Osteoblast (primary cell): ENCODE measurements around the gene FAAH. TPM values are rescaled to one million over a fixed set of nuclear protein-coding genes. Genes with fewer than 3 reads are reported as not detected.

ENCODE experiments used
- DNase-seq: peaks from one replicate; pipeline ENCODE4 v3.0.0; 2011; ENCODE audit warnings: low spot score, mixed read lengths; ENCODE audit not compliant: insufficient read length; ENCODE audit errors: missing footprints
- H2AFZ ChIP-seq: 2 replicates; pipeline ENCODE4 v1.6.0; 2011; ENCODE audit warnings: mild to moderate bottlenecking, low read length
- H3K27ac ChIP-seq: 2 replicates; pipeline ENCODE4 v1.5.1; 2011; ENCODE audit warnings: mild to moderate bottlenecking, low read depth, low read length, moderate library complexity
- H3K27me3 ChIP-seq: 2 replicates; pipeline ENCODE4 v1.6.0; 2012; ENCODE audit warnings: mild to moderate bottlenecking, control low read depth, inconsistent platforms, low read length, moderate library complexity; ENCODE audit not compliant: insufficient read depth
- H3K36me3 ChIP-seq: 2 replicates; pipeline ENCODE4 v1.5.1; 2011; ENCODE audit warnings: mild to moderate bottlenecking, low read length, control low read depth, moderate library complexity; ENCODE audit not compliant: insufficient read depth
- H3K4me1 ChIP-seq: 2 replicates; pipeline ENCODE4 v1.5.1; 2011; ENCODE audit warnings: mild to moderate bottlenecking, low read length, control low read depth, moderate library complexity; ENCODE audit not compliant: insufficient read depth
- H3K4me2 ChIP-seq: 2 replicates; pipeline ENCODE4 v1.6.0; 2011; ENCODE audit warnings: mild to moderate bottlenecking, low read length; ENCODE audit not compliant: insufficient read depth
- H3K4me3 ChIP-seq: fragments of 200-600 bp; sonication (generic); 3 replicates; pipeline ENCODE4 v1.5.1; 2012; ENCODE audit warnings: mild to moderate bottlenecking, low read length, inconsistent platforms; ENCODE audit not compliant: insufficient read depth
- H3K79me2 ChIP-seq: 2 replicates; pipeline ENCODE4 v1.6.0; 2012; ENCODE audit warnings: mild to moderate bottlenecking, low read length, control low read depth, inconsistent platforms; ENCODE audit not compliant: insufficient read depth
- H3K9me3 ChIP-seq: 2 replicates; pipeline ENCODE4 v1.5.1; 2011; ENCODE audit warnings: low read depth, low read length, control low read depth
- H4K20me1 ChIP-seq: 2 replicates; pipeline ENCODE4 v1.6.0; 2012; ENCODE audit warnings: mild to moderate bottlenecking, low read length, control low read depth; ENCODE audit not compliant: insufficient read depth
- CTCF ChIP-seq: IDR thresholded peaks from 2 replicates; pipeline ENCODE4 v1.5.1; 2011; ENCODE audit warnings: mild to moderate bottlenecking, low read depth, low read length, moderate library complexity; ENCODE audit errors: extremely low read depth
- total RNA-seq: library from RNA; depleted of rRNA; stranded (reverse); fragments of >200 nt; gene quantifications from 2 replicates; pipeline ENCODE4 v1.2.3, GENCODE V29; 2012

Gene FAAH
- total RNA-seq, 1 donor, result 4.0 TPM

DNA sequence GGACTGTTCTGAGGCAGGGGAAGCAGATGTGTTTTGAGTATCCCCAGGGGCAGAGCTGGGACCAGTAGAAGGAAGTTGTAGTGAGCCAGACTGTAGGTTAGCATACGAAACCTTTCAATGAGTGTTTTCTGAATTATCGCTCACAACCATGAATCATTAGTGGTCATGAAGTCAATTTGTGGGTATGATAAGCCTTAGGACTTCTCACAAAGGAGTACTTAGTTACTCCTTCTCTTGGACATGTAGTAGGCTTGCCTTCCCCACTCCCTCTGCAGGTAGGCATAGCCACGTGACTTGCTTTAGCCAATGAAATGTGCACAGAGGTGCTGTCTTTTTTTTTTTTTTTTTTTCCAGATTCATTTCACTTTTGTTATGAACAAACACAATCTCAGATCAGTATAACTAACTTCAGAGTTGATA is 23.9 kb upstream of the FAAH start:
- peaks cover 18% of the 10 kb centered on the region for H3K36me3 ChIP-seq
- H4K20me1 ChIP-seq, result peaks cover 2% of the 10 kb centered on the region
- TF ChIP-seq CTCF, result no peak
- H3K4me3 ChIP-seq, result no peak overlapping the region
- no peaks in the 10 kb centered on the region for H3K27me3 ChIP-seq
- peaks cover 11% of the 10 kb centered on the region for H3K4me1 ChIP-seq
- H3K27ac ChIP-seq, result peak overlapping the region; percentile 7
- H3K79me2 ChIP-seq, result no peaks in the 10 kb centered on the region
- DNase-seq, result peak; percentile 39
- H2AFZ ChIP-seq, result no peak overlapping the region
- H3K9me3 ChIP-seq, result no peaks in the 10 kb centered on the region
- no peak overlapping the region for H3K4me2 ChIP-seq

DNA sequence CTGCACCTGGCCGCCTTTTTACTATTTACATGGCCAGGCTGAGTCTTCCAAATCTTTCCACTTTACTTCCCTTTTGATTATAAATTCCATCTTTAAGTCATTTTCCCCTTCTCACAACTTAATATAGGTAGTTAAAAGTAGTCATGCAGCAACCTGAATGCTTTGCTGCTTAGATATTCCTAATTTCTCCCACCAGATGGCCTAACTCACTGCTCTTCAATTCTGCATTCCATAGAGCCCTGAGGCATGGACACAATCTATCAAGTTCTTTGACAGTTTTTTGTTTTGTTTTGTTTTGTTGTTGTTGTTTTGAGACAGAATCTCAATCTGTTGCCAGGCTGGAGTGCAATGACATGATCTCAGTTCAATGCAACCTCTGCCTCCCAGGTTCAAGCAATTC is 21.7 kb upstream of the FAAH start:
- no peaks in the 10 kb centered on the region for H3K79me2 ChIP-seq
- TF ChIP-seq CTCF, result no peak
- H3K4me3 ChIP-seq, result no peak overlapping the region
- no peaks in the 10 kb centered on the region for H3K27me3 ChIP-seq
- DNase-seq, result no peak
- H3K9me3 ChIP-seq, result no peaks in the 10 kb centered on the region
- H3K27ac ChIP-seq, result no peak overlapping the region
- peaks cover under 1% of the 10 kb centered on the region for H4K20me1 ChIP-seq
- H3K4me2 ChIP-seq, result no peak overlapping the region
- H3K36me3 ChIP-seq, result peaks cover 6% of the 10 kb centered on the region
- no peak overlapping the region for H2AFZ ChIP-seq
- peaks cover 11% of the 10 kb centered on the region for H3K4me1 ChIP-seq

DNA sequence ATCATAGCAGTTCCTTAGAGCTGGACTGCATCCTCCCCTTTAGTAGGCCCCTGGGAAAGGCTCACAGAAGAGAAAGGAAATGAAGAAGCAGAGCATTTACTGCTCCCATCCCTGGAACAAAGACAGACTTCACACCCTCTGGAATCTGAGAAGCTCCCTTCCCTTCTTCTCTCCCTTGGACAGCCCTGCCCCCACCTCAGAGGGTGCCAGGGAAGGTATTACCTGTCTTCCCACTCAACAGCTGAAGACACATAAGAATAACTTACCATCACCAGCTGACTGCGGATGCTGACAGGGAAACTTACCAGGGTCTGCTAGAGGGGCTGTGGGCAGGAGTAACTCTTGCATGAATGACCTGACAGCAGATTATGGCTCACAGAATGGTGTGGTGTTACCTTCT is 14.1 kb upstream of the FAAH start:
- Histone ChIP-seq H3K79me2 (no peaks in the 10 kb centered on the region), H3K36me3 (no peaks in the 10 kb centered on the region), H3K27ac (no peak overlapping the region), H4K20me1 (no peaks in the 10 kb centered on the region), H3K4me3 (no peak overlapping the region), H3K4me2 (no peak overlapping the region), H2AFZ (no peak overlapping the region), H3K27me3 (no peaks in the 10 kb centered on the region), H3K4me1 (no peaks in the 10 kb centered on the region), H3K9me3 (no peaks in the 10 kb centered on the region)
- DNase-seq, result no peak
- TF ChIP-seq CTCF, result no peak

GRCh38 chr1:46380508-46380907 is 13.6 kb upstream of the FAAH start:
- TF ChIP-seq CTCF, result no peak
- H2AFZ ChIP-seq, result no peak overlapping the region
- no peaks in the 10 kb centered on the region for H3K27me3 ChIP-seq
- DNase-seq, result no peak
- no peak overlapping the region for H3K4me2 ChIP-seq
- H3K36me3 ChIP-seq, result no peaks in the 10 kb centered on the region
- no peaks in the 10 kb centered on the region for H4K20me1 ChIP-seq
- H3K4me1 ChIP-seq, result no peaks in the 10 kb centered on the region
- H3K79me2 ChIP-seq, result no peaks in the 10 kb centered on the region
- no peaks in the 10 kb centered on the region for H3K9me3 ChIP-seq
- no peak overlapping the region for H3K4me3 ChIP-seq
- H3K27ac ChIP-seq, result no peak overlapping the region
